NCI-H345 (cell line): ENCODE measurements around the gene TBC1D30.
A peak's percentile ranks its signal among the peaks of the same experiment; 100 is the strongest.
"Not testable (repeated sequence)": the region's sequence is repeated elsewhere in the genome, so short reads cannot be mapped to it uniquely, and the experiment has no call there.

ENCODE experiments used
- DNase-seq: peaks from one replicate; lab custom pipeline; 2025; lab: John Stamatoyannopoulos, UW

Gene TBC1D30

GRCh38 chr12:64806593-64807460 lies 17.6 kb upstream of the TBC1D30 start:
- DNase-seq = peak; percentile 32

DNA sequence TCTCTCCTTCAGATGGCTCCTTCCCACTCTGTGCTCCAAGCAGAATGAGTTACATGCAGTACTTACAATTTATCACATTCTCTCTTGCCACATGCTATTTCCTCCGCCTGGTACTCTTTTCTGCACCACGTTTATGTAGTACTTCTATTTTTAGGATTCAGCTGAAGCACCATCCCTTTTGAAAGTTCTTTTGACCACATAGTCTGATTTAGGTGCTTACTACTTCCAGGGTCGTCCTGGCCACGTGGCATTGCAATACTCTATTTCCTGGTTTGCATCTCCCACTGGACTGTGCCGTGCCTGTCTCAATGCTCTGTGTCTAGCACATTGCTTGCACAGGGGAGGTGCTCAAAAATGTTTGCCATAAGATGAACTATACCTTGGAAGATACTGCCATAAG lies 16.3 kb upstream of the TBC1D30 start:
- no peak for DNase-seq

- DNase-seq = no peak
These were observed 13.6 kb upstream of the TBC1D30 start for GRCh38 chr12:64810831-64811230.

- peak; percentile 9 for DNase-seq
These were observed 10.7 kb upstream of the TBC1D30 start for GRCh38 chr12:64813723-64814122.

- peak; percentile 36 for DNase-seq
These were observed 10.0 kb upstream of the TBC1D30 start for GRCh38 chr12:64814432-64814831.

DNA sequence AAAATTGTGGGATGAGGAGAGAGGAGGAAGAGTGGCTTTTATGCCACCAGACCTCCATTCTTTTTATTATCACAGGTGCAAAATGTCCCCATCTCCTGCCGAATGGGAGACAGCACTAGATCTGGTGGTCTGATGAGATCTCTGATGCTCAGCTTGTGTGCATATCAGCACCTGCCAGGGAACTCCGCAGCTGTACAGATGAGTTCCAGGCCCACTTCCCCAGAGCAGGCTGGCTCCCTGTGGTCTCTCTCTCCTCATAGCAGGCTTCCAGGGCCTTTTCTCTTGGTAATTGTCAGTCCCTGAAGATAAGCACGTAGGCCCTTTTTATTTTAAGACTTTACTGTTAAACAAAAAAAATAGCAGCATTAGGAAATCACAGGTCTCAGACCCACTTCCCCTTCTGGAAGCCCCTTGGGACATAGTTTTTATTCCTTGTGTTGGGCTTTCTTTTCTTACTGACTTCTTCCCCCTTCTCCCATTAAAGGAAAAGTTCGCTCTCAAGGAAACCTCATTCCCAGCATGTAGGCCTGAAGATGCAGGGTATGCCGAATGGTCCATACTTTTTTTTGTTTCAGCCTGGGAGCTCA lies 4.5 kb upstream of the TBC1D30 start:
- no peak for DNase-seq

DNA sequence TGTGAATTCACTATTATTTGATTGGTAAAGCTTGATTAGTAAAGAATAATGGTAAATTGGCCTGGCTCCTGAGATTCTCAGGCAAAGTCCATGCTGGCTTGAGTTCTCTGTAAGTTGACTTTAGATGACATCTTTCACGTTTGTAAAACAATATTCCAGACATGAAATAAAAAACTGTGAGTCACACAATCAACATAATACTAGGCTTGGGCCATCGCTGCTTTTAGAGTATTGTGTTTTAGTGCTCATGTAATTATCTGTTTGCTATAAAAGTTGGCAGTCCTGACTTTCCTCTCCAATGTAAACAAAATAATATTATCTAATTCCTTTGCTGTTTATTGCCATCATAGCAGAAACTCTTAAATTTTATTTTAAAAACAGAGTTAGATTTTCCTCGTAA lies 3.9 kb upstream of the TBC1D30 start:
- no peak for DNase-seq

- DNase-seq = no peak
These were observed 3.3 kb upstream of the TBC1D30 start for GRCh38 chr12:64821116-64821630.

DNA sequence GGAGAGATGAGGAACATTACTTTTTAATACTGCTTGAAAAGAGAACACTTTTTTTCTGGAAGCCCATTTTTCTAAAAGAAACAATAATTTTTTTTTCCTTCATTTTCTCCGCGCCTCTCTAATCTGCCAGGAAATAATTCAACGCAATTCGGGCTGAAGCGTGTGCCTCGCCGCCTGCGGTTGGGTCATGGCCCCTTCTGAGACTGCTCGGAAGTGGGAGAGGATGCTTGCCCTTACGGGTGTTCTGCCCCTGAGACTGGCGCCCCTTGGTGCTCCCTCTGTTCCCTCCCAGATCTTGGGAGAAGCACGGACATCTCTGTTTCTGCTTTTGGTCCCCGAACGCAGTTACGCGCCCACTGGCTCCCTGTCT lies 332 bp upstream of the TBC1D30 start:
- DNase-seq = no peak

GRCh38 chr12:64825143-64826021 lies 935 bp downstream of the TBC1D30 start:
- peak; percentile 80 for DNase-seq

GRCh38 chr12:64826234-64826633 lies 1.8 kb downstream of the TBC1D30 start:
- DNase-seq = peak; percentile 78

GRCh38 chr12:64828713-64829112 lies 4.3 kb downstream of the TBC1D30 start:
- no peak for DNase-seq

- DNase-seq = no peak
These were observed 9.5 kb downstream of the TBC1D30 start for GRCh38 chr12:64833928-64834327.

GRCh38 chr12:64835901-64836300 lies 11.5 kb downstream of the TBC1D30 start:
- no peak for DNase-seq

DNA sequence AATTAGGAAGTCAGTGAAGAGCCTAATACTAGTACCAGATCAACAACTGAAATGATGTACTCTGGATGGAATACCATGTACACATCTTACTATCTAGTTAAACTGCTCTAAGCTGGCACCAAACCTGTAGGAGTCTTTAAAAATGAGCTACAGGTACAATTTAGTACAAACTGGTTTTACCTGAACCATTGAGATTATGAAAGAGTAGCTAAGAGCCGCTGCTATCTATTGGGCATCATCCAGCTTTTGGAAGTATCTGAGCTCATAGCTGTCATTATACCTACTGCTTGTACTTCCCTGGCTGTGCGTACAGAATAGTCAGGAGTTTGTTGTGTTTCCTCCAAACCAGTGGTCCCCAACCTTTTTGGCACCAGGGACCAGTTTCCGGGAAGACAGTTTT lies 12.4 kb downstream of the TBC1D30 start:
- no peak for DNase-seq

DNA sequence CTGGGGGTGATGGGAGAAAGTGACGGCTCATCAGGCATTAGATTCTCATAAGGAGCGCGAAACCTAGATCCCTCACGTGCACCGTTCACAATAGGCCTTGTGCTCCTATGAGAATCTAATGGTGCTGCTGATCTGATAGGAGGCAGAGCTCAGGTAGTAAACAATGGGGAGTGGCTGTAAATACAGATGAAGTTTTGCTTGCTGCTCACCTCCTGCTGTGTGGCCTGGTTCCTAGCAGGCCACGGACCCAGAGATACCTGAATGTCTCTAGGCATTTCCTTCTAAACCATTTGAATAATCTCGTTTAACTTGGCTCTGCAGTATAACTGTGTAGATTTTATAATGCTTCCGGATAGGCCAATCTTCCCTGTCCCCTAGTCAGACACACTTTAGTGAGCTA lies 13.0 kb downstream of the TBC1D30 start:
- DNase-seq = no peak

DNA sequence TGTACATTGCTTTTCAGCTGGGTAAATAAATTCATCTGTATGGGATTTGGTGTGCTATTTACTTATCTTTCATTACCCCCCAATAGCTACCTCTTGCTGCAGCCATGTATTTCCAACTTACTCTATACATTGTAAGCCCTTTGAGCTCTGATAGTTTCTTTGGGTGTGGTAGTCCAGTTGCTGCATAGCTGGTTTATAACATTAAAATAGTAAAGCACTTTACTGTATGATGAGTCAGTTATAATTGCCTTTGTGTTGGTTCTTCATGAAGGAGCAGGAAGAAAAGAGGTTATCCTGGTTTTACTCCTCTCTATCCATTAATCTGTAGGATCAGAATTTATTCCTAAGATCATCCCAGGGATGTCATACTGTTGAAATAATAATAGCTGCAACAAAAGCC lies 15.7 kb downstream of the TBC1D30 start:
- DNase-seq = no peak

DNA sequence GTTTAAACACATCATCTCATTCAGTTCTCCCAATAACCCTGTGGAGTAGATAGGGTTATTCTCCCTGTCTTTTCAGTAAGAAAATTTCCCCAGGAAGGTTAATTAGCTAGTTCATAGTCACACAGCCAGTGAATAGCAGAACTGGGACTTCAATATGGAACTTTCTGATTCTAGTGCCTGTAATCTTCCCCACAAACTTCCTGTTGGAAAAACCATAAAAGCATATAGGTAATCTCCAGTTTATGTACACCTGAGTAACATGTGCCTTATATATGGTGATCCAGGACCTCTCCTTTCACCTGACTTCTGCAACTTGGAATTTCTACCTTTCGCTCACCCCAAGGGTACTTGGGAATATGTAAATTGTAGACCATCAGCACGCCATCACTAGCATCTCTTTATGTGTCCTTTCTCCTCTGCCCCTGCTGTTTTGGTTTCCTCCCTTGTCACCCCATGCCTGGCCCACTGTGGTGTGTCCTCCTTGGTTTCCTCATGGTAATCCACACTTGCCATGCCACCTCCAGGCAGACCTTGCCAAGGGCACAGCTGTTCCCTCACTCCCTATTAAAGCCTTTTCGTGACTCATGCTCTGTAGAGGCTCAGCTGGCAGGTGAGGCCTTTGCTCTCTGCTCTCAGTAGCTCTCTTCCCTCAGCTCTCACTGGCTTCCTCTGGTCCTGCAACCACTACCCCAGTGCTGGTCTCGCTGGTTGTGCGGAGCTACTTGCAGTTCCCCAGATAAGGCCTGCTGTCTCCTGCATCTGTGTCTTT lies 16.7 kb downstream of the TBC1D30 start:
- no peak for DNase-seq

GRCh38 chr12:64848409-64848808 lies 24.0 kb downstream of the TBC1D30 start:
- DNase-seq = not testable (repeated sequence)

DNA sequence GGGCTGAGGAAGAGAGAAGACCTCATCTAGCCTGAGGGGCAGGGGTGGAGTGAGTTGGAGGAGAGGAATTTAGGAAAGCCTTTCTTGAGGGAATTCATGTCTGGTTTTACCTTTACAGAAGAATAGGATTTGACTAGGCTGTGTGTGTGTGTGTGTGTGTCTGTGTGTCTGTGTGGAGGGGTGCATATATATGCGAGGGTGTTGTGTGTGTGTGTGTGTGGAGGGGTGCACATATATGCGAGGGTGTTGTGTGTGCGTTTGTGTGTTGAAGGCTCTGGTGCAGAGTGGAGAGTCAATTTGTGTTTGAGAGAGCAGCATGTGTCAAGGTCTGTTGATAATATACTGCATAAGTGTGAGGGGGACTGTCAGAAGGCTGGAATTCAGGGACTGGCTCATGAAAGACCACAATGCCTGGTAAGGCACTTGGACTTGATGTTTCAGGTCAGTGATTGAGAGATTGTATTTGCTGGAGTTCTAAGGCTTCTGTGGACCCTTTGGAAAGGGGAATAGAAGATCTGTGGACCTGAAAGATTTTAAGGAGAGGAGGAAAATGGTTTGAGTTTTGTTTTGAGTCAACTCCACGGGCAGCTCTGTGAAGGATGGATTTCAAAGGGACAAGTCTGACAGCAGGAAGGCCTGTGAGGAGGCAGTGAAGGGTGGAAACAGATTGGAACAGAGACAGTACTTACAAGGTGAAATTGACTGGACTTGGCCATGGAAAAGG lies 34.6 kb downstream of the TBC1D30 start:
- DNase-seq = no peak

DNA sequence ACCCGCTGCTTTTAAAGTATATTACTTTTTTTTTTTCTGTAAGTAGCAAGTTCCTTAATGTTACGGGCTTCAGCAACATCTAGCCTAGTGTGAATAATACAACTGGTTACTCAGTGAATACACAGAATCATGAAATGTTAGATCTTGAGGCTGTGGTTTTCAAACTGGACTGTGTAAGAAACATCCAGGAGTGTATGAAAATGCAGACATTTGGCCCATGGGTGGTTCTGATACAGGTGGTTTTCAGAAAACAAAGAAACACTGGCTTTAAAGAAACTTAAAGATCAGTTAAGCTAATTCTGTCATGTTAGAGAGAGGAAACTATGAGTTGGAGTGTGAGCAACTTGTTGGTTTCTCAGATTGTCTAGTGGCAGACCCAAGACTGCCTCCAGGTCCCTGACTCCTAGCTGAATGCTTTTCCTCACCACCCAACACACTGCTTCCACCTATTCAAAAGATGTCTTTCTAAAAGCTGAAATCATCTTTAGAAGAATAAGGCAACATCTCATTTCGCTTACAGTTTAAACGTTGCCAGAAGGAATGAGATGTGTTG lies 36.1 kb downstream of the TBC1D30 start:
- DNase-seq = no peak
